ENCODE measurements around the gene NDUFB8. TPM values are rescaled to one million over a fixed set of nuclear protein-coding genes. Genes with fewer than 3 reads are reported as not detected.

The NDUFB8 gene
- total and polyA plus RNA-seq, 2 donors (not counting 3 experiments of a cell fraction or from before 2014, with no cell fraction given): 193 to 526 TPM

DNA sequence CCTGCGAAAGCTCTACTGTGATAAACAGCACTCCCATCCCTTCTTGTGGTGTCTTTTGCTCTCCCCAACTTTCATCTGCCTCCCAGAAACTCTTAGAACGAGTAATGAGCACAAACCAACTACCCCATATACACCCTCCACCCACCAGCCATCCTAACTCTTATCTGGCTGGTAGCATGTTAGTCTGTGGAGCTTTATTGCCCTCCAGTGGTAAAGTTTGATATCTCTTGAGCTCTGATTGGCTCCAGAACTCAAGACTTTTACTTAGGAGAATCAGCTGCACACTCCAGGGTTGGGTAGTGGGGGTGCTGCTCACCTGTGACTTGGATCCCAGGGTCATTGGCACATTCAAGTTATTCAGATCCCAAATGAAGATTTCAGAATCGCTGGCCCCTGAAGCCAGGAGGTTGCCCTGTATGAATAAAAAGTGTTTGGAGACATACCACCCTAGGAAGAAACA lies 20.9 kb downstream of the NDUFB8 start:
- no peaks in the 10 kb centered on the region for H4K20me1 ChIP-seq (replicated peaks; ENCODE audit: control insufficient read depth, extremely low read depth, insufficient read depth, low read length)
- no peak overlapping the region for H3K4me2 ChIP-seq (ENCODE audit: insufficient read depth, low read length)
- FAIRE-seq (peak; percentile 89), DNase-seq (ENCODE audit: low read depth, low spot score) (peak; percentile 73)
- H3K4me1 ChIP-seq (ENCODE audit: control insufficient read depth, extremely low read depth, insufficient read depth, low read length): no peaks in the 10 kb centered on the region
- no TSS peak for BruUV-seq (replicated peaks)
- peaks cover 0 to 2% of the 10 kb centered on the region in 2 experiments for H3K36me3 ChIP-seq (ENCODE audit: control insufficient read depth in 2 of 2, extremely low read depth in 1 of 2, insufficient read depth in 2 of 2, low read length in 2 of 2)
- H3K4me3 ChIP-seq (replicated peaks in 1 of 3; ENCODE audit: insufficient read depth in 1 of 3, low read depth in 1 of 3, low read length in 3 of 3): no peak overlapping the region
- dilution Hi-C loops (cut with MboI; ENCODE audit: extremely low pct_ligation_motif_present, low sequenced_read_pairs): no loop called here
- POLR2A ChIA-PET: no interaction called here
- H3K79me2 ChIP-seq (ENCODE audit: control insufficient read depth, insufficient read depth, low read length): no peaks in the 10 kb centered on the region
- H3K9ac ChIP-seq (replicated peaks; ENCODE audit: extremely low read depth, insufficient read depth, low read length): no peak overlapping the region
- no peaks in the 10 kb centered on the region for H3K27me3 ChIP-seq (ENCODE audit: control insufficient read depth in 2 of 2, insufficient read depth in 2 of 2, low read length in 2 of 2)
- CTCF ChIA-PET: interaction anchor here (0.6 to 4.6 kb wide), 30 partner anchors 9 to 370 kb away, joined by 3 to 53 read pairs (median 7); partner anchors contain the start of genes HIF1AN and PKD2L1
- H2AFZ ChIP-seq (ENCODE audit: low read depth, low read length): no peak overlapping the region
- TF ChIP-seq EZH2 (IDR thresholded peaks at IDR 0.05; ENCODE audit: borderline replicate concordance, low read depth, low read length, severe bottlenecking): no peak
- TF ChIP-seq, protein P1, sequence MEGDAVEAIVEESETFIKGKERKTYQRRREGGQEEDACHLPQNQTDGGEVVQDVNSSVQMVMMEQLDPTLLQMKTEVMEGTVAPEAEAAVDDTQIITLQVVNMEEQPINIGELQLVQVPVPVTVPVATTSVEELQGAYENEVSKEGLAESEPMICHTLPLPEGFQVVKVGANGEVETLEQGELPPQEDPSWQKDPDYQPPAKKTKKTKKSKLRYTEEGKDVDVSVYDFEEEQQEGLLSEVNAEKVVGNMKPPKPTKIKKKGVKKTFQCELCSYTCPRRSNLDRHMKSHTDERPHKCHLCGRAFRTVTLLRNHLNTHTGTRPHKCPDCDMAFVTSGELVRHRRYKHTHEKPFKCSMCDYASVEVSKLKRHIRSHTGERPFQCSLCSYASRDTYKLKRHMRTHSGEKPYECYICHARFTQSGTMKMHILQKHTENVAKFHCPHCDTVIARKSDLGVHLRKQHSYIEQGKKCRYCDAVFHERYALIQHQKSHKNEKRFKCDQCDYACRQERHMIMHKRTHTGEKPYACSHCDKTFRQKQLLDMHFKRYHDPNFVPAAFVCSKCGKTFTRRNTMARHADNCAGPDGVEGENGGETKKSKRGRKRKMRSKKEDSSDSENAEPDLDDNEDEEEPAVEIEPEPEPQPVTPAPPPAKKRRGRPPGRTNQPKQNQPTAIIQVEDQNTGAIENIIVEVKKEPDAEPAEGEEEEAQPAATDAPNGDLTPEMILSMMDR (IDR thresholded peaks at IDR 0.05; ENCODE audit: extremely low read depth in 1 of 2, insufficient read depth in 1 of 2, low read depth in 1 of 2, low read length in 2 of 2): peak; percentile 51 to 54
- H3K9me1 ChIP-seq (replicated peaks; ENCODE audit: control insufficient read depth, extremely low read depth, insufficient read depth, low read length): no peaks in the 10 kb centered on the region
- no peak overlapping the region for H3K27ac ChIP-seq (ENCODE audit: insufficient read depth, low read depth, low read length)
- no peaks in the 10 kb centered on the region for H3K9me3 ChIP-seq (replicated peaks; ENCODE audit: control insufficient read depth, insufficient read depth, low read length)
- intact Hi-C loops (cut with micrococcal nuclease): loop anchor here (1.0 kb wide), 3 partner anchors 26 to 170 kb away; no protein-coding TSS in a partner anchor

DNA sequence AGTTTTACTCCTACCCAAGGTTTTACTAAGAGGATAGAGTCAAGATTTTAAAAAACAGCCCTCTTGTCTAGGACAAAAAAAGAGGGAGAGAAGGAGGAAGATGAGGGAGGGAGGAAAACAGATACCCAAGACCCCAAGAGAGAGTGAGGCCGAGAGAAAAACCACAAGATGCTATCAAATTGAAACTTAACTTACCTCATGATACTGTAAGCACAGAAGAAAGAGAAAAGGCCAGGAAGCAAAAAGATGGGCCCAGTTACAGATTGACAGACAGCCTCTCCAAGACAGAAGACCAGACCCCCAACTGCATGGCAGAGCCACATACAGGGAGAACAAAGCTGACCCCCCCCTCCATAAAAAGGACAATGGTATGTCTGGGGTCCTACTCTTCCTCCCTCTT lies 21.4 kb downstream of the NDUFB8 start:
- H3K9ac ChIP-seq (replicated peaks; ENCODE audit: extremely low read depth, insufficient read depth, low read length): no peak overlapping the region
- POLR2A ChIA-PET: no interaction called here
- TF ChIP-seq, protein P1 (IDR thresholded peaks at IDR 0.05; ENCODE audit: extremely low read depth in 1 of 2, insufficient read depth in 1 of 2, low read depth in 1 of 2, low read length in 2 of 2): no peak
- TF ChIP-seq, protein P2, sequence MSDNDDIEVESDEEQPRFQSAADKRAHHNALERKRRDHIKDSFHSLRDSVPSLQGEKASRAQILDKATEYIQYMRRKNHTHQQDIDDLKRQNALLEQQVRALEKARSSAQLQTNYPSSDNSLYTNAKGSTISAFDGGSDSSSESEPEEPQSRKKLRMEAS (IDR thresholded peaks at IDR 0.05; ENCODE audit: insufficient read depth, insufficient read length): no peak
- TF ChIP-seq JUN (IDR thresholded peaks at IDR 0.05; ENCODE audit: borderline replicate concordance, insufficient read depth, insufficient read length, low read depth): no peak
- TF ChIP-seq GATA2 (IDR thresholded peaks at IDR 0.05; ENCODE audit: insufficient read depth, insufficient read length, low read depth, low read length): no peak
- no peak for TF ChIP-seq POLR2A (IDR thresholded peaks at IDR 0.05; ENCODE audit: low read depth, low read length)
- TF ChIP-seq POLR2AphosphoS5 (IDR thresholded peaks at IDR 0.05; ENCODE audit: insufficient read depth, low read depth, low read length): no peak
- no peak for TF ChIP-seq EZH2 (IDR thresholded peaks at IDR 0.05; ENCODE audit: borderline replicate concordance, low read depth, low read length, severe bottlenecking)
- TF ChIP-seq MYC (IDR thresholded peaks at IDR 0.05; ENCODE audit: low read depth, low read length): no peak
- TF ChIP-seq FOS (IDR thresholded peaks at IDR 0.05; ENCODE audit: borderline replicate concordance, insufficient read depth, low read length): no peak
- H3K4me1 ChIP-seq (ENCODE audit: control insufficient read depth, extremely low read depth, insufficient read depth, low read length): no peaks in the 10 kb centered on the region
- intact Hi-C loops (cut with micrococcal nuclease): loop anchor here (1.0 kb wide), 3 partner anchors 26 to 170 kb away; no protein-coding TSS in a partner anchor
- H3K27me3 ChIP-seq (ENCODE audit: control insufficient read depth in 2 of 2, insufficient read depth in 2 of 2, low read length in 2 of 2): no peaks in the 10 kb centered on the region
- CTCF ChIA-PET: interaction anchor here (0.9 to 4.6 kb wide), 24 partner anchors 8 to 370 kb away, joined by 3 to 53 read pairs (median 8); partner anchors contain the start of genes HIF1AN and PKD2L1
- no TSS peak for BruUV-seq (replicated peaks)
- H3K27ac ChIP-seq (ENCODE audit: insufficient read depth, low read depth, low read length): no peak overlapping the region
- H2AFZ ChIP-seq (ENCODE audit: low read depth, low read length): no peak overlapping the region
- peaks cover 0 to 2% of the 10 kb centered on the region in 2 experiments for H3K36me3 ChIP-seq (ENCODE audit: control insufficient read depth in 2 of 2, extremely low read depth in 1 of 2, insufficient read depth in 2 of 2, low read length in 2 of 2)
- H3K4me3 ChIP-seq (replicated peaks in 1 of 3; ENCODE audit: insufficient read depth in 1 of 3, low read depth in 1 of 3, low read length in 3 of 3): no peak overlapping the region
- FAIRE-seq: no peak
- dilution Hi-C loops (cut with MboI; ENCODE audit: extremely low pct_ligation_motif_present, low sequenced_read_pairs): no loop called here
- no peaks in the 10 kb centered on the region for H3K9me3 ChIP-seq (replicated peaks; ENCODE audit: control insufficient read depth, insufficient read depth, low read length)
- H3K4me2 ChIP-seq (ENCODE audit: insufficient read depth, low read length): no peak overlapping the region
- DNase-seq (ENCODE audit: low read depth, low spot score): no peak
- H3K9me1 ChIP-seq (replicated peaks; ENCODE audit: control insufficient read depth, extremely low read depth, insufficient read depth, low read length): no peaks in the 10 kb centered on the region
- no peaks in the 10 kb centered on the region for H3K79me2 ChIP-seq (ENCODE audit: control insufficient read depth, insufficient read depth, low read length)
- no peaks in the 10 kb centered on the region for H4K20me1 ChIP-seq (replicated peaks; ENCODE audit: control insufficient read depth, extremely low read depth, insufficient read depth, low read length)
